Prostate gland (tissue), 2 donors: ENCODE data around the gene SRXN1.

Experiments
- CTCF ChIP-seq, 4 experiments: fragments of 200-600 bp in 2 of 4; fragments of 450-650 bp in 2 of 4; sonication (generic) in 2 of 4; IDR thresholded peaks; 1 replicate in 3 of 4; 2 replicates in 1 of 4; pipeline ENCODE4 v1.5.1; 2016 to 2019; ENCODE audit warnings: antibody characterized with exemption in 4 of 4, mild to moderate bottlenecking in 2 of 4, moderate library complexity in 2 of 4
- POLR2AphosphoS5 ChIP-seq: sonication (generic); formaldehyde crosslinking; IDR thresholded peaks from one replicate; pipeline ENCODE4 v1.6.1; 2017; ENCODE audit warnings: antibody characterized with exemption

- TF ChIP-seq CTCF (IDR thresholded peaks at IDR 0.05) (no peak), POLR2AphosphoS5 (no peak)
Measured at GRCh38 chr20:664151-664550, 11.2 kb upstream of the SRXN1 start.
